Thyroid gland (tissue), 4 donors: ENCODE measurements around the gene SOWAHD. TPM values are rescaled to one million over a fixed set of nuclear protein-coding genes. Genes with fewer than 3 reads are reported as not detected.
"Not testable (repeated sequence)": the region's sequence is repeated elsewhere in the genome, so short reads cannot be mapped to it uniquely, and the experiment has no call there.

Source experiments
- DNase-seq, 2 donors: peaks; one replicate each; pipeline ENCODE4 v3.0.0-alpha.2; 2019
- H3K27ac ChIP-seq, 3 donors: fragments of 200-600 bp; sonication (generic); 1 replicate in 2 of 3; 2 replicates in 1 of 3; pipeline ENCODE4 v1.5.1; 2016 to 2019; ENCODE audit warnings: mild to moderate bottlenecking in 1 of 3, moderate library complexity in 1 of 3
- H3K27me3 ChIP-seq: fragments of 200-600 bp; sonication (generic); one replicate; pipeline ENCODE4 v1.5.1; 2019
- H3K36me3 ChIP-seq, 2 donors: fragments of 200-600 bp; sonication (generic); one replicate each; pipeline ENCODE4 v1.5.1; 2016 to 2019
- H3K4me1 ChIP-seq, 2 donors: fragments of 200-600 bp; sonication (generic); one replicate each; pipeline ENCODE4 v1.5.1; 2017 to 2019
- H3K4me3 ChIP-seq, 3 donors: fragments of 200-600 bp; sonication (generic); replicated peaks in 1 of 3; 1 replicate in 2 of 3; 2 replicates in 1 of 3; pipeline ENCODE4 v1.5.1; 2016; ENCODE audit warnings: mild to moderate bottlenecking in 1 of 3
- H3K9me3 ChIP-seq: fragments of 200-600 bp; sonication (generic); one replicate; pipeline ENCODE4 v1.5.1; 2017
- POLR2A ChIP-seq, 2 donors: fragments of 450-650 bp; IDR thresholded peaks; one replicate each; pipeline ENCODE4 v1.6.1; 2017; ENCODE audit warnings: antibody characterized with exemption in 2 of 2, mild to moderate bottlenecking in 2 of 2, moderate library complexity in 1 of 2
- WGBS, 2 donors: methylation state at CpG; one replicate each; pipeline ENCODE4 v1.1.5; 2017; 5-methylcytosine and 5-hydroxymethylcytosine counted together
- intact Hi-C: fragments of 100-400 bp; cut with DNase I; formaldehyde crosslinking; loops from one replicate; pipeline ENCODE4 v1.15.1; 2023
- small RNA-seq: library from RNA; depleted of rRNA; stranded (forward); fragments of <200 nt; gene quantifications from one replicate; pipeline ENCODE3, GENCODE V24; 2016
- total RNA-seq, 4 donors: library from RNA; depleted of rRNA; stranded (reverse); fragments of >200 nt; gene quantifications; one replicate each; pipeline ENCODE4 v1.2.3, GENCODE V29; 2016
- TF ChIP-seq, protein P1 (sequence below), 6 experiments: fragments of 200-600 bp in 3 of 6; fragments of 450-650 bp in 3 of 6; sonication (generic) in 3 of 6; IDR thresholded peaks; one replicate each; pipeline ENCODE4 v1.5.1; 2016 to 2019; ENCODE audit warnings: antibody characterized with exemption in 6 of 6, mild to moderate bottlenecking in 2 of 6, inconsistent platforms in 1 of 6, moderate library complexity in 1 of 6

The SOWAHD gene
- total RNA-seq, 4 donors from 2014 or later: not detected

DNA sequence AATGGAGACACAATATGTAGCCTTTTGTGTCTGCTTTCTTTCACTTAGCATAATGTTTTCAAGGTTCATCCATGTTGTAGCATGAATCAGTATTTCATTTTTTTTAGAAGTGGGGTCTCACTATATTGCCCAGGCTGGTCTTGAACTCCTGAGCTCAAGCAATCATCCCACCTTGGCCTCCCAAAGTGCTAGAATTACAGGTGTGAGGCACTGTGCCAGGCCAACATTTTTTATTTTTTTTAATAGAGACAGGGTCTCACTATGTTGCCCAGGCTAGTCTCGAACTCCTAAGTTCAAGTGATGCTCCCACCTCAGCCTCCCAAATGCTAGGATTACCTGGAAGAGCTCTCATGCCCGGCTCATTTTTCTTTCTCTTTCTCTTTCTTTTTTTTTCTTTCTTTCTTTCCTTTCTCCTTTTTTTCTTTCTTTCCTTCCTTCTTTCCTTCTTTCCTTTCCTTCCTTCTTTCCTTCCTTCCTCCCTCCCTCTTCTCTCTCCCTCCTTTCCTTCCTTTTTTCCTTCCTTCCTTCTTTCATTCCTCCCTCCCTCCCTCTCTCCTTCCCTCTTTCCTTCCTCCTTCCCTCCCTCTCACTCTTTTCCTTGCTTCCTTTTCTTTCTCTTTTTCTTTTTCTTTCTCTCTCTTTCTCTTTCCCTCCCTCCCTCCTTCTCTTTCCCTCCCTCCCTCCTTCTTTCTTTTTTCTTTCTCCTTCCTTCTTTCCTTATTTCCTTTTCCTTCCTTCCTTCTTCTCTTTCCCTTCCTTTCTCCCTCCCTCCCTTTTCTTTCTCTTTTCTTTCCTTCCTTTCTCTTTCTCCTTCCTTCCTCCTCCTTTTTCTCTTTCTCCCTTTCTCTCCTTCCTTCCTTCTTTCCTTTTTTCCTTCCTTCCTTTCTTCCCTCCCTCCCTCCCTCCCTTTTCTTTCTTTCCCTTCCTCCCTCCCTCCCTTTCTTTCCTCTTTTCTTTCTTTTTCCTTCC lies 43.1 kb downstream of the SOWAHD start:
- Histone ChIP-seq H3K4me3 (no peak overlapping the region), H3K4me1 (no peaks in the 10 kb centered on the region), H3K36me3 (no peaks in the 10 kb centered on the region), H3K27ac (no peak overlapping the region), H3K9me3 (no peaks in the 10 kb centered on the region), H3K27me3 (no peaks in the 10 kb centered on the region)
- 93 to 100% methylated on average over 2 of the region's 2 CpGs for WGBS, 2 donors
- intact Hi-C loops: no loop called here
- TF ChIP-seq POLR2A (IDR thresholded peaks at IDR 0.05): no peak
- TF ChIP-seq, protein P1, sequence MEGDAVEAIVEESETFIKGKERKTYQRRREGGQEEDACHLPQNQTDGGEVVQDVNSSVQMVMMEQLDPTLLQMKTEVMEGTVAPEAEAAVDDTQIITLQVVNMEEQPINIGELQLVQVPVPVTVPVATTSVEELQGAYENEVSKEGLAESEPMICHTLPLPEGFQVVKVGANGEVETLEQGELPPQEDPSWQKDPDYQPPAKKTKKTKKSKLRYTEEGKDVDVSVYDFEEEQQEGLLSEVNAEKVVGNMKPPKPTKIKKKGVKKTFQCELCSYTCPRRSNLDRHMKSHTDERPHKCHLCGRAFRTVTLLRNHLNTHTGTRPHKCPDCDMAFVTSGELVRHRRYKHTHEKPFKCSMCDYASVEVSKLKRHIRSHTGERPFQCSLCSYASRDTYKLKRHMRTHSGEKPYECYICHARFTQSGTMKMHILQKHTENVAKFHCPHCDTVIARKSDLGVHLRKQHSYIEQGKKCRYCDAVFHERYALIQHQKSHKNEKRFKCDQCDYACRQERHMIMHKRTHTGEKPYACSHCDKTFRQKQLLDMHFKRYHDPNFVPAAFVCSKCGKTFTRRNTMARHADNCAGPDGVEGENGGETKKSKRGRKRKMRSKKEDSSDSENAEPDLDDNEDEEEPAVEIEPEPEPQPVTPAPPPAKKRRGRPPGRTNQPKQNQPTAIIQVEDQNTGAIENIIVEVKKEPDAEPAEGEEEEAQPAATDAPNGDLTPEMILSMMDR (IDR thresholded peaks at IDR 0.05): no peak
- DNase-seq: no peak

DNA sequence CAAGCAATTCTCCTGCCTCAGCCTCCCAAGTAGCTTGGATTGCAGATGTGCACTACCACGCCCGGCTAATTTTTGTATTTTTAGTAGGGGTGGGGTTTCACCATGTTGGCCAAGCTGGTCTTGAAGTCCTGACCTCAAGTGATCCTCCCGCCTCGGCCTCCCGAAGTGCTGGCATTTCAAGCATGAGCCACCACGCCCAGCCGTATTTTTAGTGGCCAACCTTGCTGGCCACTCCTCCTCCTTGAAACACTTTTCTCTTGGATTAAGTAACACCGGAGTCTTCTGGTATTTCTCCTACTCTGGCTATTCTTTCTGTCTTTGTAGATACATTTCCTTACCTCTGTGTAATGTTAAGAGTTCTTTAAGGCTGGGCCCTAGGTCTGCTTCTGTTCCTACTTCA lies 44.2 kb downstream of the SOWAHD start:
- H3K4me3 ChIP-seq: no peak overlapping the region
- no peaks in the 10 kb centered on the region for H3K4me1 ChIP-seq
- H3K9me3 ChIP-seq: no peaks in the 10 kb centered on the region
- no peaks in the 10 kb centered on the region for H3K36me3 ChIP-seq
- intact Hi-C loops: no loop called here
- no peak for DNase-seq
- TF ChIP-seq, protein P1 (IDR thresholded peaks at IDR 0.05): no peak
- TF ChIP-seq POLR2A (IDR thresholded peaks at IDR 0.05): no peak
- no peak overlapping the region for H3K27ac ChIP-seq
- 83 to 97% methylated on average over 6 to 8 of the region's 8 CpGs for WGBS, 2 donors
- H3K27me3 ChIP-seq: no peaks in the 10 kb centered on the region

DNA sequence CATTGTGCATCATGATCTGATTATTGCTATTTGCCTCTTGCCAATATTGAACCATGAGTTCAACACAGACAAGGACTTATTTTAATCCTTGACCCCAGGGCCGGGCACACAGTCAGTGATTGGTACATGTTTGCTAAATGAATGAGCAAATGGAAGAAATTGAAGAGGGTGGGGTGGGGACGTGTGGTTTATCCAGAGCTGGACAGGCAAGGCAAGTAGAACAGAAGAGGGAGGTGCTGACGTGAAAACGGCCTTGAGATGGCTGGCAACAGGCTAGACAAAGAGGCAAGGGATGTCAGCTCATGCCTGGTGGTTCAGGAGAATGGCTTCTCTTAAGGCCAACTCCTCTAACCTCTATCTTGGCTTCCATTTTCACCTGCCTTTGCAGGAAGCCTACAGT lies 50.1 kb downstream of the SOWAHD start:
- DNase-seq, H3K9me3 ChIP-seq, H3K4me3 ChIP-seq, H3K27ac ChIP-seq, H3K27me3 ChIP-seq, H3K4me1 ChIP-seq, intact Hi-C loops, H3K36me3 ChIP-seq: not testable (repeated sequence)
- 68 to 81% methylated on average over 2 of the region's 4 CpGs for WGBS, 2 donors

DNA sequence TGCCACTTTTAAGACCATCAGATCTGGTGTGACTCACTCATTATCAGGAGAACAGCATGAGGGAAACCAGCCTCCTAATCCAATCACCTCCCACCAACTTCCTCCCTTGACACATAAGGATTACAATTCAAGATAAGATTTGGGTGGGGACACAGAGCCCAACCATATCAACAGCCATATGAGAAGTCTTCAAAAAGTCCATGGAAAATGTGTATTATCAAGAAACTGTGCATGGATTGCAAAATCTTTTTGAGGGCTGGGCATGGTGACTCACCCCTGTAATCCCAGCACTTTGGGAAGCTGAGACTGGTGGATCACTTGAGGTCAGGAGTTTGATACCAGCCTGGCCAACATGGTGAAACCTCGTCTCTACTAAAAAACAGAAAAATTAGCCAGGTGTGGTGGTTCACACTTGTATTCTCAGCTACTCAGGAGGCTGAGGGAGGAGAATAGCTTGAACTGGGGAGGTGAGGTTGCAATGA lies 50.8 kb downstream of the SOWAHD start:
- WGBS, 2 donors: 79 to 90% methylated on average over 1 of the region's 1 CpG
- Histone ChIP-seq H3K27ac (no peak overlapping the region), H3K4me3 (no peak overlapping the region), H3K4me1 (no peaks in the 10 kb centered on the region), H3K9me3 (no peaks in the 10 kb centered on the region), H3K27me3 (no peaks in the 10 kb centered on the region), H3K36me3 (no peaks in the 10 kb centered on the region)
- DNase-seq: no peak
- no peak for TF ChIP-seq POLR2A (IDR thresholded peaks at IDR 0.05)
- TF ChIP-seq, protein P1 (IDR thresholded peaks at IDR 0.05): no peak
- intact Hi-C loops: no loop called here

Small RNAs within 50 kb of the gene (small RNA-seq; reads per million reads assigned to genes)
- gene SNORA69: not detected

Other genes starting within 250 kb of the SOWAHD start
- gene STEEP1, start 193.2 kb upstream of the SOWAHD start, total RNA-seq: 10 to 100 TPM; 20.6 to 42.0 (median 33.7) TPM
- 10 to 100 TPM; 29.8 to 70.3 (median 41.3) TPM for gene UBE2A, start 184.0 kb upstream of the SOWAHD start, total RNA-seq
- 1 to 10 TPM; 6.1 to 9.5 (median 7.9) TPM for gene NKRF, start 152.2 kb upstream of the SOWAHD start, total RNA-seq
- gene SEPTIN6, start 65.4 kb upstream of the SOWAHD start, total RNA-seq: 10 to 100 TPM in 3 of 4 donors, 1 to 10 TPM in 1; 6.1 to 15.0 (median 14.6) TPM
- 1,000 to 10,000 TPM in 3 of 4 donors, 100 to 1,000 TPM in 1; 609 to 3,222 (median 2,121) TPM for gene RPL39, start 33.0 kb downstream of the SOWAHD start, total RNA-seq
- 1 to 10 TPM; 3.2 to 4.4 (median 3.9) TPM for gene UPF3B, start 94.4 kb downstream of the SOWAHD start, total RNA-seq
- 10 to 100 TPM; 10.1 to 18.0 (median 14.9) TPM for gene RNF113A, start 113.1 kb downstream of the SOWAHD start, total RNA-seq
- 10 to 100 TPM; 36.2 to 80.0 (median 66.6) TPM for gene NDUFA1, start 113.2 kb downstream of the SOWAHD start, total RNA-seq
- gene AKAP14, start 137.3 kb downstream of the SOWAHD start, total RNA-seq: not detected
- 10 to 100 TPM in 1 of 4 donors, 1 to 10 TPM in 3; 5.9 to 13.7 (median 8.1) TPM for gene NKAP, start 185.2 kb downstream of the SOWAHD start, total RNA-seq